H9 (cell line): Measurements from ENCODE around the gene VPS13A. TPM values are rescaled to one million over a fixed set of nuclear protein-coding genes. Genes with fewer than 3 reads are reported as not detected.

Experiments used
- DNase-seq: peaks from one replicate; pipeline ENCODE4 v3.0.0-alpha.2; 2017
- H2AFZ ChIP-seq: one replicate; pipeline ENCODE4 v1.6.1; 2013; ENCODE audit warnings: mild to moderate bottlenecking, low read length, control low read depth, moderate library complexity
- H2AK5ac ChIP-seq: 2 replicates; pipeline ENCODE4 v1.6.1; 2013; ENCODE audit warnings: low read length, control low read depth, mixed read lengths; ENCODE audit not compliant: insufficient read length
- H2BK120ac ChIP-seq: one replicate; pipeline ENCODE4 v1.6.1; 2013; ENCODE audit warnings: low read depth, mild to moderate bottlenecking, low read length, control low read depth, inconsistent platforms; ENCODE audit not compliant: poor library complexity, severe bottlenecking
- H2BK12ac ChIP-seq: 2 replicates; pipeline ENCODE4 v1.6.1; 2013; ENCODE audit warnings: low read length, control low read depth, mixed read lengths, low read depth; ENCODE audit not compliant: insufficient read length
- H2BK15ac ChIP-seq: 2 replicates; pipeline ENCODE4 v1.6.1; 2013; ENCODE audit warnings: low read depth, low read length, control low read depth
- H2BK20ac ChIP-seq: one replicate; pipeline ENCODE4 v1.6.1; 2013; ENCODE audit warnings: low read depth, mild to moderate bottlenecking, low read length, control low read depth, inconsistent platforms; ENCODE audit not compliant: poor library complexity, severe bottlenecking
- H2BK5ac ChIP-seq: 2 replicates; pipeline ENCODE4 v1.6.1; 2013; ENCODE audit warnings: low read length, control low read depth, mixed read lengths; ENCODE audit not compliant: insufficient read length
- H3K14ac ChIP-seq: 2 replicates; pipeline ENCODE4 v1.6.1; 2013; ENCODE audit warnings: low read length, control low read depth; ENCODE audit not compliant: insufficient read depth
- H3K18ac ChIP-seq: 2 replicates; pipeline ENCODE4 v1.6.1; 2013; ENCODE audit warnings: low read depth, mild to moderate bottlenecking, mixed read lengths, low read length, control low read depth; ENCODE audit not compliant: insufficient read length
- H3K23ac ChIP-seq: 2 replicates; pipeline ENCODE4 v1.6.1; 2013; ENCODE audit warnings: low read length, control low read depth, mixed read lengths, low read depth; ENCODE audit not compliant: insufficient read length
- H3K23me2 ChIP-seq: 2 replicates; pipeline ENCODE4 v1.6.1; 2013; ENCODE audit warnings: low read depth, mild to moderate bottlenecking, mixed read lengths, low read length, control low read depth; ENCODE audit not compliant: insufficient read length, poor library complexity, severe bottlenecking
- H3K27ac ChIP-seq: 2 replicates; pipeline ENCODE4 v1.5.1; 2013; ENCODE audit warnings: low read length, control low read depth, mixed read lengths, low read depth; ENCODE audit not compliant: insufficient read length
- H3K27me3 ChIP-seq: 2 replicates; pipeline ENCODE4 v1.6.1; 2013; ENCODE audit warnings: low read length, control low read depth, inconsistent platforms; ENCODE audit not compliant: insufficient read depth
- H3K4ac ChIP-seq: 2 replicates; pipeline ENCODE4 v1.6.1; 2013; ENCODE audit warnings: low read depth, mild to moderate bottlenecking, control low read depth, inconsistent platforms, low read length, moderate library complexity
- H3K4me1 ChIP-seq: 2 replicates; pipeline ENCODE4 v1.6.1; 2013; ENCODE audit warnings: low read length, control low read depth, inconsistent platforms; ENCODE audit not compliant: insufficient read depth
- H3K4me2 ChIP-seq: 2 replicates; pipeline ENCODE4 v1.6.1; 2013; ENCODE audit warnings: low read length, control low read depth, mixed read lengths; ENCODE audit not compliant: insufficient read length, insufficient read depth
- H3K56ac ChIP-seq: 2 replicates; pipeline ENCODE4 v1.6.1; 2013; ENCODE audit warnings: low read depth, mild to moderate bottlenecking, mixed read lengths, low read length, control low read depth; ENCODE audit not compliant: insufficient read length
- H3K79me1 ChIP-seq: 2 replicates; pipeline ENCODE4 v1.6.1; 2013; ENCODE audit warnings: low read depth, mild to moderate bottlenecking, moderate library complexity, low read length, control low read depth, inconsistent platforms; ENCODE audit not compliant: insufficient read depth, poor library complexity, severe bottlenecking
- H3K79me2 ChIP-seq: 2 replicates; pipeline ENCODE4 v1.6.1; 2013; ENCODE audit warnings: low read length, control low read depth, inconsistent platforms; ENCODE audit not compliant: insufficient read depth
- H3K9ac ChIP-seq: 2 replicates; pipeline ENCODE4 v1.6.1; 2013; ENCODE audit warnings: low read length, control low read depth, mixed read lengths; ENCODE audit not compliant: insufficient read length; ENCODE audit errors: extremely low read depth
- H3K9me3 ChIP-seq: one replicate; pipeline ENCODE4 v1.6.1; 2013; ENCODE audit warnings: low read depth, low read length, inconsistent platforms; ENCODE audit not compliant: control insufficient read depth
- H3T11ph ChIP-seq: one replicate; pipeline ENCODE4 v1.6.1; 2013; ENCODE audit warnings: mild to moderate bottlenecking, low read length, control low read depth, inconsistent platforms
- H4K20me1 ChIP-seq: one replicate; pipeline ENCODE4 v1.6.1; 2013; ENCODE audit not compliant: control insufficient read depth, insufficient read length, insufficient read depth
- H4K5ac ChIP-seq: 2 replicates; pipeline ENCODE4 v1.6.1; 2013; ENCODE audit warnings: low read depth, mild to moderate bottlenecking, mixed read lengths, low read length, control low read depth; ENCODE audit not compliant: insufficient read length
- H4K8ac ChIP-seq: replicated peaks from 2 replicates; pipeline ENCODE4 v1.6.1; 2013; ENCODE audit warnings: low read length, control low read depth, mixed read lengths, low read depth; ENCODE audit not compliant: insufficient read length
- H4K91ac ChIP-seq: 2 replicates; pipeline ENCODE4 v1.6.1; 2013; ENCODE audit warnings: low read depth, mild to moderate bottlenecking, moderate library complexity, mixed read lengths, low read length, control low read depth; ENCODE audit not compliant: insufficient read length
- H3K27ac Mint-ChIP-seq, 3 experiments: 2 replicates in 2 of 3; 3 replicates in 1 of 3; pipeline ENCODE4 v1.8.0; 2020 to 2021; ENCODE audit warnings: mixed read lengths in 3 of 3, mild to moderate bottlenecking in 1 of 3, moderate library complexity in 1 of 3
- H3K27me3 Mint-ChIP-seq: 2 replicates; pipeline ENCODE4 v1.8.0; 2021; ENCODE audit warnings: low read depth, mild to moderate bottlenecking, moderate library complexity, mixed read lengths
- H3K36me3 Mint-ChIP-seq, 3 experiments: 2 replicates in 2 of 3; 3 replicates in 1 of 3; pipeline ENCODE4 v1.8.0; 2020 to 2021; ENCODE audit warnings: low read depth in 3 of 3, mixed read lengths in 3 of 3; ENCODE audit not compliant: insufficient read depth in 1 of 3
- H3K4me1 Mint-ChIP-seq, 2 experiments: 2 replicates each; pipeline ENCODE4 v1.8.0; 2020; ENCODE audit warnings: mixed read lengths in 2 of 2
- H3K4me3 Mint-ChIP-seq, 2 experiments: 2 replicates in 1 of 2; 3 replicates in 1 of 2; pipeline ENCODE4 v1.8.0; 2020 to 2021; ENCODE audit warnings: mild to moderate bottlenecking in 2 of 2, mixed read lengths in 2 of 2, moderate library complexity in 1 of 2
- H3K9me3 Mint-ChIP-seq, 2 experiments: 2 replicates in 1 of 2; 3 replicates in 1 of 2; pipeline ENCODE4 v1.8.0; 2020; ENCODE audit warnings: mild to moderate bottlenecking in 2 of 2, mixed read lengths in 2 of 2, moderate library complexity in 1 of 2
- CTCF ChIP-seq: fragments of 200-600 bp; sonication (generic); conservative IDR thresholded peaks from 3 replicates; pipeline ENCODE4 v1.8.0; 2021; ENCODE audit warnings: antibody characterized with exemption, mild to moderate bottlenecking
- WGBS: extraction: QIAGEN DNeasy Blood & Tissue Kit; methylation state at CpG from one replicate; pipeline ENCODE4 v1.1.7; 2013; ENCODE audit warnings: missing lambda C conversion rate, low lambda C conversion rate, mixed read lengths; ENCODE audit not compliant: insufficient read length; ENCODE audit errors: extremely low coverage; 5-methylcytosine and 5-hydroxymethylcytosine counted together
- total RNA-seq: library from RNA; stranded (reverse); gene quantifications from 2 replicates; pipeline ENCODE4 v1.2.1, GENCODE V29; 2021

The VPS13A gene
- total RNA-seq, 1 experiment from 2014 or later, result 34.0 TPM

- no CpG with 5 or more reads among the region's 1 CpG for WGBS
- Mint-ChIP-seq H3K27ac (no peak overlapping the region; a peak in 1 of 7 replicates), H3K4me1 (peaks cover 0 to under 1% of the 10 kb centered on the region in 2 experiments; a peak in 1 of 4 replicates), H3K9me3 (no peaks in the 10 kb centered on the region), H3K27me3 (no peaks in the 10 kb centered on the region), H3K36me3 (peaks cover 6 to 44% (median 19%) of the 10 kb centered on the region in 3 experiments; a peak in 5 of 7 replicates), H3K4me3 (no peak overlapping the region)
- no peak overlapping the region for H4K5ac ChIP-seq
- H4K8ac ChIP-seq, result no peak overlapping the region
- H3K27me3 ChIP-seq, result no peaks in the 10 kb centered on the region
- H2BK20ac ChIP-seq, result no peak overlapping the region
- H2AK5ac ChIP-seq, result no peak overlapping the region
- no peaks in the 10 kb centered on the region for H3K23me2 ChIP-seq
- H4K20me1 ChIP-seq, result no peaks in the 10 kb centered on the region
- no peak for TF ChIP-seq CTCF
- H2BK15ac ChIP-seq, result no peak overlapping the region
- no peaks in the 10 kb centered on the region for H3K79me2 ChIP-seq
- H3K18ac ChIP-seq, result no peak overlapping the region
- no peak overlapping the region for H2BK120ac ChIP-seq
- H2BK12ac ChIP-seq, result no peak overlapping the region
- H3K23ac ChIP-seq, result no peak overlapping the region
- no peak overlapping the region for H3K4ac ChIP-seq
- H2AFZ ChIP-seq, result no peak overlapping the region
- H3K4me1 ChIP-seq, result no peaks in the 10 kb centered on the region
- no peak overlapping the region for H2BK5ac ChIP-seq
- no peak overlapping the region for H3T11ph ChIP-seq
- no peak overlapping the region for H3K9ac ChIP-seq
- H3K79me1 ChIP-seq, result no peaks in the 10 kb centered on the region
- no peak overlapping the region for H3K27ac ChIP-seq
- H3K4me2 ChIP-seq, result no peak overlapping the region
- no peak for DNase-seq
- H3K14ac ChIP-seq, result no peak overlapping the region
- no peaks in the 10 kb centered on the region for H3K9me3 ChIP-seq
- no peak overlapping the region for H4K91ac ChIP-seq
- no peak overlapping the region for H3K56ac ChIP-seq
Observed at GRCh38 chr9:77212801-77213200, 35.5 kb downstream of the VPS13A start.
